Measurements from ENCODE around the gene ADAM17. TPM values are rescaled to one million over a fixed set of nuclear protein-coding genes. Genes with fewer than 3 reads are reported as not detected.
A peak's percentile ranks its signal among the peaks of the same experiment; 100 is the strongest.

ADAM17 gene
- total and polyA plus RNA-seq, 2 of the 13 experiments (the other 11 are each of a cell fraction or from before 2014, with no cell fraction given) = 6.5 to 33.4 TPM

DNA sequence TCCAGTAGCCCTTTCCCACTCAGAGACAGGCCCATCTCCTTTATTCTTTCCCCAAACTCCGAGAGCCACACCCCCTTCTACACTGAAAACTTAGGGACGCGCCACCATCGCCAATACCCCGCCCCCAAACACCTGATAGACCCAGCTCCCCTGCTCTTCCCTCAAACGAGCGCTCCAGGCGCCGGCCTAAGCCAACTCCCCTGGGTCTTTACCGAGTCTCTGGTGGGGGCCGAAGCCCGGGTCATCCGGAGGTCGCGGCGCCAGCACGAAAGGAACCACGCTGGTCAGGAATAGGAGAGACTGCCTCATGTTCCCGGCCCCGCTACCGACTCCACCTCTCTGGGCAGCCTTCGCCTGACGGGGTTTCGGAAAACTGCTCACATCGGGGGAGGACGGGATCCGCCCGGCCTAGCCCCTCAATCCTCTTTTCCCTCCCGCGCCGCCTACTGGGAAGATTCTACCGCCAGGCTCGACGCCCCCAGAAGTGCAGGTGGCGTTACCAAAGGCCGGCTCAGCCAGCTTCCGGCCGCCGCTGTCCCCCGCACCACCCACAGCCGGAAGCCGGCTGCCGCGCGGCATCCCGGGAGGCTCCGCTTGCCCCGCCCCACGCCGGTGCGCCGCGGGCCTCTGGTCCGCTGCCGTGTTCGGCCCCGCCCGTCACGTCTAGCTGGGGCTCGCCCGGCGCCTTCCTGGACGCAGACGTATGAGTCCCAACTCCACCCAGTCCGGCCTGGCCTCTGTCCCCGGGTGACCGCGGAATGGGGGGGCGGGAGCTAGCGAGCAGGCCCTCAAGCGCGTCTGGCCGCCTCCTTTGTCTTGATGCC lies at the start of gene ADAM17 (continued):
- peak; percentile 56 for TF ChIP-seq ZNF225 (CRISPR knock-in tag; IDR thresholded peaks at IDR 0.05)
- TF ChIP-seq KAT8 (CRISPR knock-in tag; IDR thresholded peaks at IDR 0.05) = peak; percentile 95
- TF ChIP-seq, protein P1, sequence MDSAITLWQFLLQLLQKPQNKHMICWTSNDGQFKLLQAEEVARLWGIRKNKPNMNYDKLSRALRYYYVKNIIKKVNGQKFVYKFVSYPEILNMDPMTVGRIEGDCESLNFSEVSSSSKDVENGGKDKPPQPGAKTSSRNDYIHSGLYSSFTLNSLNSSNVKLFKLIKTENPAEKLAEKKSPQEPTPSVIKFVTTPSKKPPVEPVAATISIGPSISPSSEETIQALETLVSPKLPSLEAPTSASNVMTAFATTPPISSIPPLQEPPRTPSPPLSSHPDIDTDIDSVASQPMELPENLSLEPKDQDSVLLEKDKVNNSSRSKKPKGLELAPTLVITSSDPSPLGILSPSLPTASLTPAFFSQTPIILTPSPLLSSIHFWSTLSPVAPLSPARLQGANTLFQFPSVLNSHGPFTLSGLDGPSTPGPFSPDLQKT (CRISPR knock-in tag; IDR thresholded peaks at IDR 0.05; ENCODE audit: borderline replicate concordance) = no peak
- TF ChIP-seq, protein P2, sequence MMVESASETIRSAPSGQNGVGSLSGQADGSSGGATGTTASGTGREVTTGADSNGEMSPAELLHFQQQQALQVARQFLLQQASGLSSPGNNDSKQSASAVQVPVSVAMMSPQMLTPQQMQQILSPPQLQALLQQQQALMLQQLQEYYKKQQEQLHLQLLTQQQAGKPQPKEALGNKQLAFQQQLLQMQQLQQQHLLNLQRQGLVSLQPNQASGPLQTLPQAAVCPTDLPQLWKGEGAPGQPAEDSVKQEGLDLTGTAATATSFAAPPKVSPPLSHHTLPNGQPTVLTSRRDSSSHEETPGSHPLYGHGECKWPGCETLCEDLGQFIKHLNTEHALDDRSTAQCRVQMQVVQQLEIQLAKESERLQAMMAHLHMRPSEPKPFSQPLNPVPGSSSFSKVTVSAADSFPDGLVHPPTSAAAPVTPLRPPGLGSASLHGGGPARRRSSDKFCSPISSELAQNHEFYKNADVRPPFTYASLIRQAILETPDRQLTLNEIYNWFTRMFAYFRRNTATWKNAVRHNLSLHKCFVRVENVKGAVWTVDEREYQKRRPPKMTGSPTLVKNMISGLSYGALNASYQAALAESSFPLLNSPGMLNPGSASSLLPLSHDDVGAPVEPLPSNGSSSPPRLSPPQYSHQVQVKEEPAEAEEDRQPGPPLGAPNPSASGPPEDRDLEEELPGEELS (CRISPR knock-in tag; IDR thresholded peaks at IDR 0.05) = peak; percentile 49; the same call in 1 of the 2 replicates
- TF ChIP-seq ZNF207 (IDR thresholded peaks at IDR 0.05; ENCODE audit: borderline replicate concordance) = no peak
- no peak for TF ChIP-seq ATM (IDR thresholded peaks at IDR 0.05; ENCODE audit: borderline replicate concordance)
- peak; percentile 97 for TF ChIP-seq ZSCAN21 (CRISPR knock-in tag; IDR thresholded peaks at IDR 0.05; ENCODE audit: borderline replicate concordance)
- peak; percentile 76 for TF ChIP-seq RELA (CRISPR knock-in tag; IDR thresholded peaks at IDR 0.05)
- peak; percentile 99 for TF ChIP-seq ZFY (CRISPR knock-in tag; IDR thresholded peaks at IDR 0.05)
- TF ChIP-seq SP2 (CRISPR knock-in tag; IDR thresholded peaks at IDR 0.05) = peak; percentile 68
- TF ChIP-seq ZNF430 (CRISPR knock-in tag; IDR thresholded peaks at IDR 0.05) = peak; percentile 95
- TF ChIP-seq YY1 (IDR thresholded peaks at IDR 0.05; ENCODE audit: insufficient read depth, insufficient replicate concordance, low read depth, low read length) = peak; percentile 80
- TF ChIP-seq EP300 (IDR thresholded peaks at IDR 0.05; ENCODE audit: low read depth in 2 of 2, low read length in 2 of 2) = peak in 1 of 2 experiments; percentile 44; a peak in 2 of 4 replicates
- no peak for TF ChIP-seq EP300 (CRISPR knock-in tag; IDR thresholded peaks at IDR 0.05; ENCODE audit: borderline replicate concordance)
- TF ChIP-seq ZBTB21 (CRISPR knock-in tag; IDR thresholded peaks at IDR 0.05) = no peak; the same call in 1 of the 2 replicates
- TF ChIP-seq, protein P3, sequence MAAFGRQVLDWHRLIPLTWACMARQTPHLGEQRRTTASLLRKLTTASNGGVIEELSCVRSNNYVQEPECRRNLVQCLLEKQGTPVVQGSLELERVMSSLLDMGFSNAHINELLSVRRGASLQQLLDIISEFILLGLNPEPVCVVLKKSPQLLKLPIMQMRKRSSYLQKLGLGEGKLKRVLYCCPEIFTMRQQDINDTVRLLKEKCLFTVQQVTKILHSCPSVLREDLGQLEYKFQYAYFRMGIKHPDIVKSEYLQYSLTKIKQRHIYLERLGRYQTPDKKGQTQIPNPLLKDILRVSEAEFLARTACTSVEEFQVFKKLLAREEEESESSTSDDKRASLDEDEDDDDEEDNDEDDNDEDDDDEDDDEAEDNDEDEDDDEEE (CRISPR knock-in tag; IDR thresholded peaks at IDR 0.05) = peak; percentile 95
- TF ChIP-seq, protein P4, sequence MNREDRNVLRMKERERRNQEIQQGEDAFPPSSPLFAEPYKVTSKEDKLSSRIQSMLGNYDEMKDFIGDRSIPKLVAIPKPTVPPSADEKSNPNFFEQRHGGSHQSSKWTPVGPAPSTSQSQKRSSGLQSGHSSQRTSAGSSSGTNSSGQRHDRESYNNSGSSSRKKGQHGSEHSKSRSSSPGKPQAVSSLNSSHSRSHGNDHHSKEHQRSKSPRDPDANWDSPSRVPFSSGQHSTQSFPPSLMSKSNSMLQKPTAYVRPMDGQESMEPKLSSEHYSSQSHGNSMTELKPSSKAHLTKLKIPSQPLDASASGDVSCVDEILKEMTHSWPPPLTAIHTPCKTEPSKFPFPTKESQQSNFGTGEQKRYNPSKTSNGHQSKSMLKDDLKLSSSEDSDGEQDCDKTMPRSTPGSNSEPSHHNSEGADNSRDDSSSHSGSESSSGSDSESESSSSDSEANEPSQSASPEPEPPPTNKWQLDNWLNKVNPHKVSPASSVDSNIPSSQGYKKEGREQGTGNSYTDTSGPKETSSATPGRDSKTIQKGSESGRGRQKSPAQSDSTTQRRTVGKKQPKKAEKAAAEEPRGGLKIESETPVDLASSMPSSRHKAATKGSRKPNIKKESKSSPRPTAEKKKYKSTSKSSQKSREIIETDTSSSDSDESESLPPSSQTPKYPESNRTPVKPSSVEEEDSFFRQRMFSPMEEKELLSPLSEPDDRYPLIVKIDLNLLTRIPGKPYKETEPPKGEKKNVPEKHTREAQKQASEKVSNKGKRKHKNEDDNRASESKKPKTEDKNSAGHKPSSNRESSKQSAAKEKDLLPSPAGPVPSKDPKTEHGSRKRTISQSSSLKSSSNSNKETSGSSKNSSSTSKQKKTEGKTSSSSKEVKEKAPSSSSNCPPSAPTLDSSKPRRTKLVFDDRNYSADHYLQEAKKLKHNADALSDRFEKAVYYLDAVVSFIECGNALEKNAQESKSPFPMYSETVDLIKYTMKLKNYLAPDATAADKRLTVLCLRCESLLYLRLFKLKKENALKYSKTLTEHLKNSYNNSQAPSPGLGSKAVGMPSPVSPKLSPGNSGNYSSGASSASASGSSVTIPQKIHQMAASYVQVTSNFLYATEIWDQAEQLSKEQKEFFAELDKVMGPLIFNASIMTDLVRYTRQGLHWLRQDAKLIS (CRISPR knock-in tag; IDR thresholded peaks at IDR 0.05) = no peak
- peak; percentile 63 for TF ChIP-seq MEF2D (CRISPR knock-in tag; IDR thresholded peaks at IDR 0.05)
- TF ChIP-seq ZNF83 (CRISPR knock-in tag; IDR thresholded peaks at IDR 0.05; ENCODE audit: borderline replicate concordance) = no peak
- TF ChIP-seq, protein P5, sequence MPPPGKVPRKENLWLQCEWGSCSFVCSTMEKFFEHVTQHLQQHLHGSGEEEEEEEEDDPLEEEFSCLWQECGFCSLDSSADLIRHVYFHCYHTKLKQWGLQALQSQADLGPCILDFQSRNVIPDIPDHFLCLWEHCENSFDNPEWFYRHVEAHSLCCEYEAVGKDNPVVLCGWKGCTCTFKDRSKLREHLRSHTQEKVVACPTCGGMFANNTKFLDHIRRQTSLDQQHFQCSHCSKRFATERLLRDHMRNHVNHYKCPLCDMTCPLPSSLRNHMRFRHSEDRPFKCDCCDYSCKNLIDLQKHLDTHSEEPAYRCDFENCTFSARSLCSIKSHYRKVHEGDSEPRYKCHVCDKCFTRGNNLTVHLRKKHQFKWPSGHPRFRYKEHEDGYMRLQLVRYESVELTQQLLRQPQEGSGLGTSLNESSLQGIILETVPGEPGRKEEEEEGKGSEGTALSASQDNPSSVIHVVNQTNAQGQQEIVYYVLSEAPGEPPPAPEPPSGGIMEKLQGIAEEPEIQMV (CRISPR knock-in tag; IDR thresholded peaks at IDR 0.05; ENCODE audit: low read depth) = peak; percentile 94
